ENCODE data around the gene SETBP1. TPM values are rescaled to one million over a fixed set of nuclear protein-coding genes. Genes with fewer than 3 reads are reported as not detected.

SETBP1 gene
- total RNA-seq: 10 to 100 TPM; 15.6 to 27.3 (median 19.1) TPM

GRCh38 chr18:44680273-44681075 is at the start of gene SETBP1:
TSS of gene SETBP1 (plus strand) at chr18:44680888. CDS start at chr18:44701347, 20,459 bp downstream.
- TF ChIP-seq CTCF (IDR thresholded peaks at IDR 0.05; ENCODE audit: low read depth): no peak

- TF ChIP-seq CTCF (IDR thresholded peaks at IDR 0.05; ENCODE audit: low read depth): no peak
Observed at GRCh38 chr18:44632469-44633145, 48.1 kb upstream of the SETBP1 start.

- TF ChIP-seq CTCF (IDR thresholded peaks at IDR 0.05; ENCODE audit: low read depth): no peak
Observed at GRCh38 chr18:44635546-44635945, 45.1 kb upstream of the SETBP1 start.

- TF ChIP-seq CTCF (IDR thresholded peaks at IDR 0.05; ENCODE audit: low read depth): no peak
Observed at GRCh38 chr18:44636241-44636640, 44.4 kb upstream of the SETBP1 start.

- no peak for TF ChIP-seq CTCF (IDR thresholded peaks at IDR 0.05; ENCODE audit: low read depth)
Observed at GRCh38 chr18:44637210-44638033, 43.3 kb upstream of the SETBP1 start.

- no peak for TF ChIP-seq CTCF (IDR thresholded peaks at IDR 0.05; ENCODE audit: low read depth)
Observed at GRCh38 chr18:44638034-44638540, 42.6 kb upstream of the SETBP1 start.
